CD4-positive, CD25-positive, alpha-beta regulatory T cell (primary cell): ENCODE results near the gene ATG13. TPM values are rescaled to one million over a fixed set of nuclear protein-coding genes. Genes with fewer than 3 reads are reported as not detected.
"Not testable (repeated sequence)": the region's sequence is repeated elsewhere in the genome, so short reads cannot be mapped to it uniquely, and the experiment has no call there.

ENCODE experiments used
- ATAC-seq, 2 donors: fragments of 150-1000 bp; cut with Tn5 transposase; one replicate each; pipeline ENCODE4 v1.10.0; 2021; ENCODE audit warnings: low read depth in 2 of 2, moderate number of reproducible peaks in 2 of 2, moderate library complexity in 1 of 2
- DNase-seq, 3 donors: peaks; one replicate each; pipeline versions ENCODE4 v3.0.0 to v3.0.0-alpha.2; 2012 to 2022; ENCODE audit warnings: mixed read lengths in 1 of 3
- H3K27ac ChIP-seq: one replicate; pipeline ENCODE4 v1.7.0; 2013; ENCODE audit warnings: mild to moderate bottlenecking, low read length; ENCODE audit not compliant: insufficient read depth, poor library complexity, severe bottlenecking
- H3K27me3 ChIP-seq: one replicate; pipeline ENCODE4 v1.7.0; 2013; ENCODE audit warnings: low read length; ENCODE audit not compliant: control insufficient read depth, insufficient read depth
- H3K36me3 ChIP-seq: one replicate; pipeline ENCODE4 v1.7.0; 2013; ENCODE audit warnings: mild to moderate bottlenecking, low read length, moderate library complexity; ENCODE audit not compliant: control insufficient read depth, insufficient read depth
- H3K4me1 ChIP-seq: 2 replicates; pipeline ENCODE4 v1.7.0; 2013; ENCODE audit warnings: mild to moderate bottlenecking, low read length; ENCODE audit not compliant: insufficient read depth, control insufficient read depth, poor library complexity, severe bottlenecking
- H3K4me3 ChIP-seq: one replicate; pipeline ENCODE4 v1.7.0; 2013; ENCODE audit warnings: low read depth, mild to moderate bottlenecking, low read length, moderate library complexity
- H3K9me3 ChIP-seq, 2 experiments: 1 replicate in 1 of 2; 2 replicates in 1 of 2; pipeline ENCODE4 v1.7.0; 2013; ENCODE audit warnings: low read length in 2 of 2, mild to moderate bottlenecking in 1 of 2, moderate library complexity in 1 of 2; ENCODE audit not compliant: control insufficient read depth in 2 of 2
- H3K27ac Mint-ChIP-seq, 3 donors: one replicate each; pipeline ENCODE4 v1.8.0; 2020 to 2022; ENCODE audit warnings: mild to moderate bottlenecking in 3 of 3, mixed read lengths in 3 of 3, moderate library complexity in 2 of 3
- H3K27me3 Mint-ChIP-seq: one replicate; pipeline ENCODE4 v1.8.0; 2022; ENCODE audit warnings: mild to moderate bottlenecking, mixed read lengths
- H3K36me3 Mint-ChIP-seq: one replicate; pipeline ENCODE4 v1.8.0; 2020; ENCODE audit warnings: mixed read lengths
- H3K4me1 Mint-ChIP-seq, 4 donors: one replicate each; pipeline ENCODE4 v1.8.0; 2020 to 2022; ENCODE audit warnings: mixed read lengths in 4 of 4, mild to moderate bottlenecking in 1 of 4
- H3K4me3 Mint-ChIP-seq, 4 donors: one replicate each; pipeline ENCODE4 v1.8.0; 2020 to 2022; ENCODE audit warnings: mild to moderate bottlenecking in 4 of 4, mixed read lengths in 4 of 4, moderate library complexity in 3 of 4
- H3K9me3 Mint-ChIP-seq, 7 donors: one replicate each; pipeline ENCODE4 v1.8.0; 2020 to 2022; ENCODE audit warnings: mixed read lengths in 7 of 7, mild to moderate bottlenecking in 3 of 7, moderate library complexity in 2 of 7
- polyA plus RNA-seq, 4 donors: library from polyadenylated mRNA; unstranded; fragments of 300-500 nt; fragmentation: Illumina TruSeq; gene quantifications; one replicate each; pipeline ENCODE4 v1.2.3, GENCODE V29; 2021
- total RNA-seq: library from RNA; stranded (reverse); gene quantifications from one replicate; pipeline ENCODE4 v1.2.3, GENCODE V29; 2022

ATG13 gene
- total RNA-seq (135 TPM), polyA plus RNA-seq (10 to 100 TPM; 69.0 to 88.8 (median 76.8) TPM)

DNA sequence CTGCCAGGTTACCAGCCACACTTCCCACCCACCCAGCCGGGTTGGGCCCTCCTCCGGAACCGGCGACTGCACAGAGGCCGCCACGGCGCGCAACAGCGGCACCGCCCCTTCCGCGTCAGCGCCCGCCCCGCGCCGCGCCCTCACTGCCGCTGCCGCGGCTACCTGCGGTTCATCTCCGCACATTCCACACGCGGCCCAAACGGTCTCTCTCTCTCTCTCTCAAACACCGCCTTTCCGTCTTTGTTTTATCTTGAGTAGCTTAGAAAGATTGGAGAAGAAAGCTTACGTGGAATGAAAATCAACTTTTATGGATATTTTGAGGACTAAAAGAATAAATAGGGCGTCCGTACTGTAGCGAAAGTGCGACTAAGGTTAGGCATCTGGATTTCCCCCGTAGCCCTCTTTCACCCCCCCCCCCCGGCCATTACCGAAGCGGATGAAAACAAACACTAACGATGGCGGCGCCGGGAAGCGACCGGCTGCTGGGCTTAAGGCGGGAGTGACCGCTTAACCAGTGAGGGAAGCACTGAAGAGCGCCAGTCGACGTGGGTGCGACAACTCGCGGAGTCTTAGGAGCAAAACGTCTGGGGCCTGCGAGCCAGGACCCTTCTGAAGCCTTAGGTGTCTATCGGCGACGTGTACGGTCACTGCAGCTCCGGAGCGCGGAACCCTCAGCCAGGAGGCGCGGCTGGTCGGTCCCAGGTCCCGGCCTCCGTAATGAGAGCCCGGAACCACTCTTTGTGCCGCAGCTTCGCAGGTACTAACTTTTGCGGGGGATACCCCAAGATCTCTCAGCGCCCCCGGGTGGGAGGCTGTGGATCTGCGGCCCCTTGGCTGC is at the start of gene ATG13, which contains the start of gene HARBI1:
ATG13 (plus strand) TSS at position 420 of the 838 bp plus-strand sequence. CDS start 26,739 bp downstream, outside the sequence.
HARBI1 (minus strand) TSS at position 94 of the 838 bp plus-strand sequence. CDS start 990 bp downstream, outside the sequence.
- Mint-ChIP-seq H3K4me3 (peak within 1 kb of the TSS; percentile 95 to 100 (median 97)), H3K27ac (peak within 1 kb of the TSS; percentile 99 to 100 (median 99)), H3K36me3 (peaks cover 12% of the 10 kb centered on the region), H3K4me1 (peaks cover 28 to 60% (median 39%) of the 10 kb centered on the region in 4 donors), H3K9me3 (no peaks in the 10 kb centered on the region), H3K27me3 (peaks cover 4% of the 10 kb centered on the region)
- ATAC-seq, result peak; percentile 96 to 97
- Histone ChIP-seq H3K36me3 (peaks cover 14% of the 10 kb centered on the region), H3K9me3 (no peaks in the 10 kb centered on the region), H3K4me1 (peaks cover 51% of the 10 kb centered on the region), H3K27me3 (no peaks in the 10 kb centered on the region), H3K4me3 (peak within 1 kb of the TSS; percentile 97), H3K27ac (peak within 1 kb of the TSS; percentile 99)
- peak; percentile 87 to 94 (median 93) for DNase-seq

- ATAC-seq, result no peak
These were observed 46.5 kb upstream of the ATG13 start for GRCh38 chr11:46570790-46571398.

DNA sequence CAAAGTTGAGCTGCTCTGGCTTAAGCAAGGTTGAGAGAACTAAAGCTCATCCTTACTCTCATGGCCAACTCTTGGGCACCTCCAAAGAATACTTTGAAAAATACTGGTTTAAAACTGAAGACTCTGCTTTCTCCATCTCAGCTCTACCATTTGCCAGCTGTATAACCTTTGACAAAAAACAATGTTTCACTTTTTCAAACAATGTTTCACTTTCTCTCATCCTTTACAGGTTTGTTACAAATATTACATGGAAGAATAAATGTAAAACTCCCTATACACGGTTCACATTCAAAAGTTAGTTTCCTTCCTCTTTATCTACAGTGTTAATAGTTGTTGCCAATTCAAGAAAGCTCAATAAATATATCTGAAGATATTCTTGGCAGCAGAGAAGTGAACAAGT is 42.7 kb upstream of the ATG13 start:
- H3K27ac Mint-ChIP-seq, result peak overlapping the region in 1 of 3 donors; percentile 20
- peaks cover 0 to 8% (median 0%) of the 10 kb centered on the region in 7 donors for H3K9me3 Mint-ChIP-seq
- Histone ChIP-seq H3K36me3 (no peaks in the 10 kb centered on the region), H3K27me3 (no peaks in the 10 kb centered on the region), H3K9me3 (no peaks in the 10 kb centered on the region), H3K4me3 (no peak overlapping the region), H3K4me1 (peaks cover 3% of the 10 kb centered on the region), H3K27ac (no peak overlapping the region)
- H3K4me3 Mint-ChIP-seq, result peak overlapping the region in 1 of 4 donors; percentile 8
- peaks cover 15 to 48% (median 32%) of the 10 kb centered on the region in 4 donors for H3K4me1 Mint-ChIP-seq
- no peaks in the 10 kb centered on the region for H3K27me3 Mint-ChIP-seq
- no peak for DNase-seq
- ATAC-seq, result no peak
- peaks cover 19% of the 10 kb centered on the region for H3K36me3 Mint-ChIP-seq

More at GRCh38 chr11:46570790-46571398, 46.5 kb upstream of the ATG13 start:
- Mint-ChIP-seq H3K27me3 (no peaks in the 10 kb centered on the region), H3K4me3 (no peak overlapping the region), H3K9me3 (peaks cover 0 to 8% (median 0%) of the 10 kb centered on the region in 7 donors), H3K36me3 (peaks cover 13% of the 10 kb centered on the region), H3K27ac (peak overlapping the region in 1 of 3 donors; percentile 33), H3K4me1 (peaks cover 15 to 40% (median 21%) of the 10 kb centered on the region in 4 donors)
- H3K4me3 ChIP-seq, result no peak overlapping the region
- H3K27ac ChIP-seq, result no peak overlapping the region
- no peaks in the 10 kb centered on the region for H3K36me3 ChIP-seq
- H3K27me3 ChIP-seq, result no peaks in the 10 kb centered on the region
- H3K9me3 ChIP-seq, result no peaks in the 10 kb centered on the region
- peaks cover 3% of the 10 kb centered on the region for H3K4me1 ChIP-seq
- no peak for DNase-seq

GRCh38 chr11:46577058-46577457 is 40.3 kb upstream of the ATG13 start:
- H3K27me3 ChIP-seq, result no peaks in the 10 kb centered on the region
- H3K36me3 ChIP-seq, result no peaks in the 10 kb centered on the region
- DNase-seq (no peak), ATAC-seq (no peak)
- peaks cover under 1% of the 10 kb centered on the region for H3K4me1 ChIP-seq
- Mint-ChIP-seq H3K9me3 (peaks cover 0 to 8% (median 0%) of the 10 kb centered on the region in 7 donors), H3K4me3 (peak overlapping the region in 1 of 4 donors; percentile 2), H3K4me1 (peaks cover 17 to 51% (median 37%) of the 10 kb centered on the region in 4 donors), H3K27me3 (no peaks in the 10 kb centered on the region), H3K36me3 (peaks cover 21% of the 10 kb centered on the region), H3K27ac (no peak overlapping the region)
- no peak overlapping the region for H3K27ac ChIP-seq
- H3K4me3 ChIP-seq, result no peak overlapping the region
- H3K9me3 ChIP-seq, result no peaks in the 10 kb centered on the region

DNA sequence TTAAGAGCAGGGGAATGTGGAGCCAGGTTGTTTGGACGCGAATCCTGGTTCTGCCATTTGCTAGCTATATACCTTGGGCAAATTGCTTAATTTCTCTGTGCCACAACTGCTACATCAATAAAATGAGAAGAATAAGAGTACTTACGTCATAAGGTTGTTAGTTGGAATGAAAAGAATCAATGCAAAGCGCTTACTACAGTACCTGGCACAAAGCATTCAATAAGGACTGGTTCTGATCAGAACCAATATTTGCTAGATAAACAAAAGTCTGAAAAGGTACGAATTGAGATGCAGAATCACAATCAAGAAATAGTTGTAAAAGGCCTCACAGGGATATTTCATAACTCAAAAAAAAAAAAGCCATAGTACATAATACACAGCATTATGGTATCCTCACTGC is 34.8 kb upstream of the ATG13 start:
- peaks cover 0 to 2% (median 0%) of the 10 kb centered on the region in 7 donors for H3K9me3 Mint-ChIP-seq
- no peak for DNase-seq
- H3K27ac Mint-ChIP-seq, result no peak overlapping the region
- no peaks in the 10 kb centered on the region for H3K27me3 ChIP-seq
- H3K27ac ChIP-seq, result no peak overlapping the region
- H3K27me3 Mint-ChIP-seq, result no peaks in the 10 kb centered on the region
- no peaks in the 10 kb centered on the region for H3K4me1 ChIP-seq
- H3K4me3 Mint-ChIP-seq, result no peak overlapping the region
- no peak for ATAC-seq
- peaks cover 16% of the 10 kb centered on the region for H3K36me3 Mint-ChIP-seq
- H3K36me3 ChIP-seq, result peaks cover under 1% of the 10 kb centered on the region
- H3K4me3 ChIP-seq, result no peak overlapping the region
- H3K9me3 ChIP-seq, result no peaks in the 10 kb centered on the region
- peaks cover 24 to 44% (median 34%) of the 10 kb centered on the region in 4 donors for H3K4me1 Mint-ChIP-seq

DNA sequence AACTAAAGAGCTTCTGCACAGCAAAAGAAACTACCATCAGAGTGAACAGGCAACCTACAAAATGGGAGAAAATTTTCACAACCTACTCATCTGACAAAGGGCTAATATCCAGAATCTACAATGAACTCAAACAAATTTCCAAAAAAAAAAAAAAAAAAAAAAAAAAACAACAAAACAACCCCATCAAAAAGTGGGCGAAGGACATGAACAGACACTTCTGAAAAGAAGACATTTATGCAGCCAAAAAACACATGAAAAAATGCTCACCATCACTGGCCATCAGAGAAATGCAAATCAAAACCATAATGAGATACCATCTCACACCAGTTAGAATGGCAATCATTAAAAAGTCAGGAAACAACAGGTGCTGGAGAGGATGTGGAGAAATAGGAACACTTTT is 33.8 kb upstream of the ATG13 start:
- not testable (repeated sequence) for DNase-seq
- peaks cover 16% of the 10 kb centered on the region for H3K36me3 Mint-ChIP-seq

DNA sequence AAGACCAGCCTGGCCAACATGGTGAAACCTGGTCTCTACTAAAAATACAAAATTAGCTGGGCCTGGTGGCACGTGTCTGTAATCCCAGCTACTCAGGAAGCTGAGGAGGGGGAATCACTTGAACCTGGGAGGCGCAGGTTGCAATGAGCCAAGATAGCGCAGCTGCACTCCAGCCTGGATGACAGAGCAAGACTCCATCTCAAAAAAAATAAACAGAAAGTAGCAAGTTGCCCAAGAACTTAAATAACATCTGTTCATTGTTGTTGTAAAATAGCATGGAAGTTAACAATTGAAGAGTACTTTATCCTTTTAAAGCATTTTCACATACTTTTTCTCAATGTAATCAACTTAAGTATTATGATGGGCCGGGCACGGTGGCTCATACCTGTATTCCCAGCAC is 29.2 kb upstream of the ATG13 start:
- Histone ChIP-seq H3K4me3 (no peak overlapping the region), H3K27ac (no peak overlapping the region), H3K9me3 (no peaks in the 10 kb centered on the region), H3K36me3 (peaks cover 4% of the 10 kb centered on the region), H3K27me3 (no peaks in the 10 kb centered on the region), H3K4me1 (peaks cover 30% of the 10 kb centered on the region)
- no peaks in the 10 kb centered on the region for H3K9me3 Mint-ChIP-seq
- H3K36me3 Mint-ChIP-seq, result peaks cover 19% of the 10 kb centered on the region
- ATAC-seq (no peak), DNase-seq (no peak)
- H3K4me1 Mint-ChIP-seq, result peaks cover 30 to 60% (median 43%) of the 10 kb centered on the region in 4 donors
- no peak overlapping the region for H3K27ac Mint-ChIP-seq
- peak overlapping the region in 1 of 4 donors; percentile 53 for H3K4me3 Mint-ChIP-seq
- no peaks in the 10 kb centered on the region for H3K27me3 Mint-ChIP-seq

More for the DNA sequence above, 33.8 kb upstream of the ATG13 start:
- not testable (repeated sequence) for H3K4me3 Mint-ChIP-seq, H3K27ac Mint-ChIP-seq, H3K4me3 ChIP-seq, H3K9me3 Mint-ChIP-seq, H3K27me3 ChIP-seq, H3K27ac ChIP-seq, H3K36me3 ChIP-seq, H3K4me1 ChIP-seq, ATAC-seq, H3K27me3 Mint-ChIP-seq, H3K9me3 ChIP-seq
- H3K4me1 Mint-ChIP-seq, result peaks cover 28 to 50% (median 38%) of the 10 kb centered on the region in 4 donors
